SH-SY5Y (cell line): ENCODE results near the gene GZF1.

ENCODE experiments used
- GATA2 ChIP-seq: IDR thresholded peaks from 2 replicates; pipeline ENCODE4 v1.6.1; 2011; ENCODE audit warnings: mild to moderate bottlenecking, low read depth, low read length
- GATA3 ChIP-seq: IDR thresholded peaks from 2 replicates; pipeline ENCODE4 v1.6.1; 2011; ENCODE audit warnings: low read depth, mild to moderate bottlenecking, low read length, moderate library complexity

Gene GZF1

GRCh38 chr20:23361476-23362391 lies at the start of gene GZF1:
Gene GZF1, plus strand, starts transcription at chr20:23362182. Its CDS starts 2,202 bp downstream, at chr20:23364384.
- TF ChIP-seq GATA3 (no peak), GATA2 (no peak)

DNA sequence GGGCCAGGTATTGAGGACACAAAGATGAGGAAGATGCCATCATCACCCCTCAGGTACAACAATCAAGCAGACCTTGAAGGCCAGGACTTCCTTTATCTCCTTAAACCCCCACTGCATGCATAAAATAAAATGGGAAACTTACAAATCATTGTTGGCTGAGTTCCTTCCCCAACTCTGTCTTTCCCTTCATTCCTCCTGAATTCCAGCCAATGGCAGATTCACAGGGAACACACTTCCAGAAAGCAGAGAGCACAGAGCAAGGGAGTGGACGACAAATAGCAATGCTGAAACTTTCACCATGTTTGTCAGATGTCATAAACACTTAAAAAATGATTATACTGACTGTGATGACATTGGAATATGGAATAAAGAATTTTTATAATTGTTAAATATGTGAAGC lies 48.7 kb upstream of the GZF1 start:
- TF ChIP-seq GATA2 (no peak), GATA3 (no peak)

DNA sequence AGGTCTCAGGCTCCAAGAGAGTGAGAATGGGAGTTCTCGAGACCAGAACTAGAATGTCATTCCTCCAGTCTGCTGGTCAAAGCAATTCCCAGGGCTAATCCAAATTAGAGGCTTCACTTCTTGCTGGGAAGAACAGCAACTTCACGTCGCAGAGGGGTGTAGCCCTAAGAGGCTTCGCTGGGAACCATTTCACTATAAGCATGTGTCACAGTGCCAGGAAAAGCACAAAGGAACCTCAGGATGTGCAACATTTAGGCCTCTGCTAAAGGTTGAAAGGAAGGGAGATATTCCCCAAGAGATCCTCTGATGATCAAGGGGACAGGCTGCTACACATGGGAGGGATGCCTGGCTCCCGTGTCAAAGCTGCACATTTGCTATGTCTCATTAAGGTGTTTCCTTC lies 47.3 kb upstream of the GZF1 start:
- TF ChIP-seq GATA2: no peak
- TF ChIP-seq GATA3: no peak

DNA sequence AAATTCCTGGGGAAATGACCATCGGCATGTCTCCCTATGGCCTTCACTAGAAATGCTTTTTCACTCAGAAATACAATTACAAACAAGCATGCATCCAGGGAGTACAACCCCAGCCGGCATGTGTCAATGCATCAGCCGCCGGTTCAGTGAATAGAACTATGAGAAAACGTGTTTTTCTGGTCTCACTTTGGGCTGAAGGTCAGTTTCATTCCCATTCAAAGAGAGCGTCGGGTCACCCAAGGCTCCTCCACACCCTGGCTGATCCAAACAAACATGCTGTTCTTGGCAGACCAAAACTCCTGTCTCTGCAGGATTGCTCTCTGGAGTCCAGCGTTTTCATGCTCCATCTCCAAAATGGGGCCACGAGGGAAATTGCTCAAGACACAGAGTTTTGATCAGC lies 46.9 kb upstream of the GZF1 start:
- TF ChIP-seq GATA2 (no peak), GATA3 (no peak)

- TF ChIP-seq GATA2: no peak
- TF ChIP-seq GATA3: no peak
Measured at GRCh38 chr20:23316626-23317025, 45.4 kb upstream of the GZF1 start.

- TF ChIP-seq GATA3 (no peak), GATA2 (no peak)
Measured at GRCh38 chr20:23317081-23317480, 44.9 kb upstream of the GZF1 start.

- TF ChIP-seq GATA2 (no peak), GATA3 (no peak)
Measured at GRCh38 chr20:23318347-23318746, 43.6 kb upstream of the GZF1 start.

DNA sequence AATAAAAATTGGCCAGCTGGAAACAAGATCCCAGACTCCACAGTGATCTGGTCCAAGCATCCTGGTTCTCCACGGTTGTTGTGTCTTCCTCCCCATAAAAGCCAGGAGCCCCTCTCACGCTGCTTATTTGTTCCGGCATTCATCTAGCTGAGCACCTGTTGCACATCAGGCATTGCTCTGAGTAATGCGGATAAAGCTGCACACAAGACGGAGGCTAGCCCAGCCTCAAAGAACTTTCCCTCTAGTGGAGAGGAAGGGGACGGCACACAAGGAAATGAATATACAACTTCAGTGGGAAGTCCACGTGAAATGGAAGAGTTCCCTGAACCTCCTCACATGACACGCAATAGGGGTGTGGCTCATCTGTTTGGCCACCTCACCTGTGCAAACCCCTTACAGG lies 41.7 kb upstream of the GZF1 start:
- no peak for TF ChIP-seq GATA2
- TF ChIP-seq GATA3: no peak

DNA sequence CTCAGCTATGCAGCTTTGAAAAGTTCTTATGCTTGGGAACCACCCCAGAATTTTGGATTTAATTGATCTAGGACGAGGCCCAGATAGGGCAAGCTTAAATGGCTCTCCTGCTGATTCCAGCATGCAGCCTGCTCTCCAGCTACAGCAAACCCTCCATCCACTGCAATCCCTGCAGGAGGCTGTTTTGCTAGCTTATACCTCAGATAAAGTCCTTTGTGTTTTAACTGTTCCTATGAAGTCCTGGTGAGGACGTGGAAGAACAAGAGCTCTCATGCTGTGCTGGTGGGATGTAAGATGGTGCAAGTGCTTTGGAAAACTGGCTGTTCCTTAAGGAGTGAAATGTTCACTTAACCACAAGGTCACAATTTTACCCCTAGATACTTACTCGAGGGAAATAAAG lies 36.9 kb upstream of the GZF1 start:
- TF ChIP-seq GATA2 (no peak), GATA3 (no peak)

GRCh38 chr20:23326774-23327173 lies 35.2 kb upstream of the GZF1 start:
- TF ChIP-seq GATA2 (no peak), GATA3 (no peak)

DNA sequence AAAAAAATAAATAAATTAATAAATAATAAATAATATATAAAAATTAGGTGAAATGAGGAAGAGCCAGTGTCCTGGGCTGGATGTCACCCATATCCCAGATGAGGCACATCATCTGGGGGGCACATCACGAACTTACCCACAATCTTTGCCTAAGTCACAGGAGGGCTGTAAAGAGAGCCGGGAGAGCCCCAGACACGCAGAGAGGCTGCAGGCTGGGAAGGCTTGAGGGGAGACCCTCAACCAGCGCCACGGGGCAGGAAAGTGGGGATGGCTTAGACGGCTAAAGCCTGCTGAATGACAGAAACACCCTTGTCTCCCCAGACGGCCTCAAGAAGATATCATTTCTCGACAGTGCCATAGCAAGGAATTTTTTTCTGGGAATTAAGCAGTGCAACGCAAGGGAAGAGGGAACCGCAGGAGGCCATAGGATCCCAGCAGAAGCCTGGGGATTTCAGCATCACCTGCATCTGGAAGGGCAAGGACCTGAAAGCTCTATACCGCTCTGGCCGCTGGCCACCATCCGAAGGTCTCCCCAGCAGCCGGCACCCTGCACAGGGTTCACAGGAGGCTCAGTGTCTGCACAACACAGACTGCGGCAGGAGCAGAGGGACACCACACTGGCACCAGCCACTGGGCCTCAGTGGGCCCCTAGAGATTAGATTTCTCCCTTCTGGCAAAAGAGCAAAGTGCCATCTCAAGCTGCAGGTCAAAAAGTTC lies 34.2 kb upstream of the GZF1 start:
- TF ChIP-seq GATA3 (no peak), GATA2 (no peak)

DNA sequence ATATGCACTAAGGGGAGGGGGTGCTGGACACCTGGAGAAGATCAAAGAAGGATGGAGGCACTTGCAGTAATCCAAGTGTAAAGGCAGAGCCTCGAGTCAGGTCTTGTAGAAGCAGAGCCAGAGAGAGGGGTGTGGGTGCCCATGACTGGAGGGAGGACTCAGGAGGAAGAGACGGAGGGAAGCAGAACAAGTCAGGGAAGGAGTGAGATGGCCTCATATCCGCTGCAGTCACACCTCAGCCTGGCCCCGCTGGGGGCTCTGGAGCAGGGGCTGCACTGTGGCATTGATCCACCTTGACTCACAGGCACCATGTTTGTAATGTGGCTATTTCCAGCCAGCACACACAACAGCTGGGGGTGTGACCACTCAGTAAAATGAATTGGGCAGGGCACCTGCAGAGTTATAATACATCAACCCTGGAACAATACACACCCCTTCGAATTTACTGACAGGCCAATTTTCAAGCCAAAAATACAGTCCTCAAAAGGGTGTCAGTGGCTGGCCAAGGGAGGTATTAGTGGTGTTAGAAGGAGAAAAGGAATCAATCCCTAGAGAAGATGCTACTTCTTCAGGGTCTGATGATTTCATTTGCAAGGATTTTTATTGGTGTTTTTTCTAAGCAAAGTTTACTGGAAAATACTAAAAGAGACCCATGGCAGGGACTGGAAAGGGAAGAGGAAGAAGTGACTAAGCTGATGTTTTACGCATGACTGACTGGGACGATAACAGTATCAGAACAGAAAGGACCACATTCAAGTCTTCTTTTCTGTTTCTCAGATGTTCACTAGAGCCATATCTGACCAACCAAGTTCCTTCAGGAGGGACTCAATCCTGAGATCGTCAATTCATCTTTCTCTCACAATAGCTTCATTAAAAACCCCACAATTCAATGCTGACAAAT lies 30.3 kb upstream of the GZF1 start:
- TF ChIP-seq GATA2 (no peak), GATA3 (no peak)

DNA sequence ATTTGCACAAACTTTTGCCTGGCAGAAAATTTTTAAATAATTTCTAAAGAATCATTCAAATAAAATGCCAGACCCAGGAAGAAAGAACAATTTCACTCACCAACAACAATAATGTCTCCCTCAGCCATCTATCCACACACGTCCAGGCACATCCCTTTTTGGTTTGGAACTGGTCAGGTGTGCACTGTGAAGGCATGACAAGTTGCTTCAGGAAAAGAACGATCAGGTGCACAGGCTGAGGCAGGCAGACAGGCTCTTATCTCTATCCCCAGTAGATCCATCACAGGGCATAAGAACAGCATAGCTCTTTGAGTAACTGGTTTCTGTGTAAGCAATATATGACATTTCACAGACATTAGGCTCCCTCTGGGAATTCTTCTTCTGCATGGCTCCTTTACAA lies 29.5 kb upstream of the GZF1 start:
- TF ChIP-seq GATA2: no peak
- TF ChIP-seq GATA3: no peak

DNA sequence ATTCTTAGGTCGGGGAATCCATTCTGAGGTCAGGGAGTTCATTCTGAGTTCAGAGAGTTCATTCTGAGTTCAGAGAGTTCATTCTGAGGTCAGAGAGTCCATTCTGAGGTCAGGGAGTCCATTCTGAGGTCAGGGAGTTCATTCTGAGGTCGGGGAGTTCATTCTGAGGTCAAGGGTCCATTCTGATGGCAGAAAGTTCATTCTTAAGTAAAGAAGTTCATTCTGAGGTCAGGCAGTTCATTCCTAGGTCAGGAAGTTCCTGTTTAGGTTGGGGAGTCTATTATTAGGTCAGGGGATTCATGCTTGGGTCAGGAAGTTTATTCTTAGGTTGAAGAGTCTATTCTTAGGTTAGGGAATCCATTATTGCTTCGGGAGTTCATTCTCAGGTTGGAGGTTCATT lies 27.9 kb upstream of the GZF1 start:
- TF ChIP-seq GATA2 (no peak), GATA3 (no peak)
